Activated CD4-positive, alpha-beta T cell treated with anti-CD3 and anti-CD28 coated beads for 36 hours (primary cell): ENCODE data around the gene ZBTB46. TPM values are rescaled to one million over a fixed set of nuclear protein-coding genes. Genes with fewer than 3 reads are reported as not detected.
A peak's percentile ranks its signal among the peaks of the same experiment; 100 is the strongest.

ENCODE experiments used
- ATAC-seq: fragments of 200-7000 bp; cut with Tn5 transposase; one replicate; pipeline ENCODE4 v1.10.0; 2021; ENCODE audit warnings: mild to moderate bottlenecking, moderate library complexity
- CTCF ChIA-PET: fragments of 350-600 bp; sonication (Branson Sonifier 250); formaldehyde crosslinking; loops from one replicate; lab custom pipeline; 2021; ENCODE audit warnings: antibody characterized with exemption; lab: Charles Lee
- POLR2A ChIA-PET: fragments of 350-600 bp; sonication (Branson Sonifier 250); formaldehyde crosslinking; loops from one replicate; lab custom pipeline; 2021; ENCODE audit warnings: antibody characterized with exemption, inconsistent platforms; lab: Charles Lee
- DNase-seq: peaks from one replicate; pipeline ENCODE4 v3.0.0-alpha.2; 2020
- H3K27ac Mint-ChIP-seq: one replicate; pipeline ENCODE4 v1.8.0; 2021; ENCODE audit warnings: mixed read lengths
- H3K27me3 Mint-ChIP-seq: one replicate; pipeline ENCODE4 v1.8.0; 2021; ENCODE audit warnings: mixed read lengths
- H3K36me3 Mint-ChIP-seq: one replicate; pipeline ENCODE4 v1.8.0; 2021; ENCODE audit warnings: low read depth, mixed read lengths
- H3K4me1 Mint-ChIP-seq: one replicate; pipeline ENCODE4 v1.8.0; 2021; ENCODE audit warnings: mixed read lengths
- H3K4me3 Mint-ChIP-seq: one replicate; pipeline ENCODE4 v1.8.0; 2021; ENCODE audit warnings: mild to moderate bottlenecking, moderate library complexity, mixed read lengths
- H3K9me3 Mint-ChIP-seq: one replicate; pipeline ENCODE4 v1.8.0; 2021; ENCODE audit warnings: low read depth, mixed read lengths
- intact Hi-C, 2 experiments: fragments of 100-400 bp; cut with DNase I in 1 of 2; cut with micrococcal nuclease in 1 of 2; formaldehyde crosslinking; loops; one replicate each; pipeline versions ENCODE4 v1.14.2 to v1.15.1; 2022 to 2024; cut with DNase I, micrococcal nuclease
- total RNA-seq, 2 experiments: library from RNA; stranded (reverse); gene quantifications; one replicate each; pipeline ENCODE4 v1.2.3, GENCODE V29; 2021

Gene ZBTB46
- total RNA-seq, 2 experiments from 2014 or later = 0.88 to 1.3 TPM

DNA sequence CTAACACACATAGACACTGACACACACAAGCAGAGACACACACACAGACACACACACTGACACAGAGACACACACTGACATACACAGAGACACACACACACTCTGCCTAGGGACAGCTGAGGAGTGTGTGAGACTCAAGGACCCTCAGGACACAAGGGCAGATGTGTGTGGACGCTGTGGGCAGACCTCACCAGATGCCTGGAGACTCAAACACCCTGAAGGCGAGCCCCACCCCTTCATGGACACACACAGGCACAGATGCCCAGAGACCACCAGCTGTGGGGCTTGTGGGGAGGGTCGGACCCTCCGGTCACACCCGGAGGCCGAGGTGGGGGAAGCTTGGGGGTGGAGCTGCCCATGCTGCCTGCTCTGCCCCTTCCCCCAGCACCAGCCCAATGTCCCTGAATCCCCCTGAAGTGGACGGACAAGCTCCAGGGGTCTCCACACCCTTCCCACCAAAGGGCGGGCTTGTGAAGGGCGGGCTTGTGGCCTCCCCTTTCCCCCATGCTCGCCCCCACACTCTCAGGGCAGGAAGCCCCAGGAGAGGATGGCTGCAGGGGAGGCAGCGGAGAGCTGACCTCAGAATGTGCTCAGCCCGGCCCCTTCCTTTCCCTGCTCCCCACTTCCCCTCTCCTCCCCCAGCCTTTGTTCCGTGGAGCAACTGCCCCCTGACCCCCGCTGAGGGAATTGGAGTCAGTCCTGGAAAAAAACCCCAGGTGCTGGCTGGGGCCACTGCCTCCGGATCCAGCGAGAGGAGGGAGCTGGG, 16.4 kb upstream of the ZBTB46 start:
- Mint-ChIP-seq H3K4me3 (no peak overlapping the region), H3K36me3 (no peaks in the 10 kb centered on the region), H3K27ac (no peak overlapping the region), H3K27me3 (peaks cover 32% of the 10 kb centered on the region), H3K9me3 (no peaks in the 10 kb centered on the region), H3K4me1 (peaks cover 16% of the 10 kb centered on the region)
- peak; percentile 3 for DNase-seq
- CTCF ChIA-PET = interaction anchor here (0.7 kb wide), 1 partner anchor 18 kb away, joined by 3 read pairs; no protein-coding TSS in a partner anchor
- POLR2A ChIA-PET = no interaction called here
- no peak for ATAC-seq
- intact Hi-C loops = no loop called here

DNA sequence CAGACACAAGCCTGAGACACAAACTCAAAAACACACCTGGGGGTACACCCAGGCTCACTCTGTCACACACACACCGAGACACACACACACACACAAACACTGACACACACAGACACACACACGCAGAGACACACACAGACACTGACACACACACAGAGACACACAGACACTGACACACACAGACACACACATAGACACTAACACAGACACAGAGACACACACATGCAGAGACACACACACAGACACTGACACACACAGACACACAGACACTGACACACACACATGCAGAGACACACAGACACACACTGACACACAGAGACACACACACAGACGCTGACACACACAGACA, 15.8 kb upstream of the ZBTB46 start:
- H3K36me3 Mint-ChIP-seq = no peaks in the 10 kb centered on the region
- ATAC-seq (no peak), DNase-seq (no peak)
- intact Hi-C loops = no loop called here
- ChIA-PET POLR2A (no interaction called here), CTCF (interaction anchor here (0.7 kb wide), 1 partner anchor 19 kb away, joined by 3 read pairs; no protein-coding TSS in a partner anchor)
- H3K27me3 Mint-ChIP-seq = peaks cover 32% of the 10 kb centered on the region
- no peaks in the 10 kb centered on the region for H3K9me3 Mint-ChIP-seq
- no peak overlapping the region for H3K27ac Mint-ChIP-seq
- H3K4me1 Mint-ChIP-seq = peaks cover 13% of the 10 kb centered on the region
- no peak overlapping the region for H3K4me3 Mint-ChIP-seq

DNA sequence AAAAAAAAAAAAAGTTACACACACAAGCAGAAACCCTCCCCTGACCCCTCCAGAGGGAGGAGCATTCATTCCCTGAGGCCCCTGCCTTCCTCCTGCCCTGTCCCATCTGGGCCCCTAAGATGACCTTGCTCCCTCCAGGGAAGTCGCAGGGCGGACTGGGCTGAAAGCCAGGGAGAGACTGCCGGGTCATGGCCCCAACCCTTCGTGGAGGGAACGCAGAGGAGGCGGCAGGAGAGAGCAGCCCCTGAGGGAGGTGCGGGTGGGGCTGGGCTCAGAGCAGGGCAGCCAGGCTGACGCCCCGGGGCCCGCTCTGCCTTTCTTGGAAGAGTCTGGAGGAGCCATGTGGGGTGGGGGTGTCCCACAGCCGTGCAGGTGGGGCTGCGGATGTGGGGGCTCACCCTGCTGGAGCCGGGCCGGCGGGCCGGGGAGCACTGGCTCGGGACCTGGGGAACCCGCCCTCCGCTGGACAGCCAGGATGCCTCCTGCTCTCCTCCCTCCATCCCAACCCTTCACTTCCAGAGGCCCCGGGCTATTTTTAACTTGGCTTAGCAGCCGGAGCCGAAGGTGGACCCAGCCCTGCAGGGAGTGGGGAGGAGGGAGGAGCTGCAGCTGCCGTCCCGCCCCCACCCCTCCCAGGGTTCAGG, 15.2 kb upstream of the ZBTB46 start:
- no peaks in the 10 kb centered on the region for H3K36me3 Mint-ChIP-seq
- H3K27me3 Mint-ChIP-seq = peaks cover 32% of the 10 kb centered on the region
- DNase-seq (peak; percentile 7), ATAC-seq (no peak)
- intact Hi-C loops = no loop called here
- H3K27ac Mint-ChIP-seq = no peak overlapping the region
- POLR2A ChIA-PET = no interaction called here
- peaks cover 10% of the 10 kb centered on the region for H3K4me1 Mint-ChIP-seq
- CTCF ChIA-PET = no interaction called here
- H3K4me3 Mint-ChIP-seq = no peak overlapping the region
- no peaks in the 10 kb centered on the region for H3K9me3 Mint-ChIP-seq

DNA sequence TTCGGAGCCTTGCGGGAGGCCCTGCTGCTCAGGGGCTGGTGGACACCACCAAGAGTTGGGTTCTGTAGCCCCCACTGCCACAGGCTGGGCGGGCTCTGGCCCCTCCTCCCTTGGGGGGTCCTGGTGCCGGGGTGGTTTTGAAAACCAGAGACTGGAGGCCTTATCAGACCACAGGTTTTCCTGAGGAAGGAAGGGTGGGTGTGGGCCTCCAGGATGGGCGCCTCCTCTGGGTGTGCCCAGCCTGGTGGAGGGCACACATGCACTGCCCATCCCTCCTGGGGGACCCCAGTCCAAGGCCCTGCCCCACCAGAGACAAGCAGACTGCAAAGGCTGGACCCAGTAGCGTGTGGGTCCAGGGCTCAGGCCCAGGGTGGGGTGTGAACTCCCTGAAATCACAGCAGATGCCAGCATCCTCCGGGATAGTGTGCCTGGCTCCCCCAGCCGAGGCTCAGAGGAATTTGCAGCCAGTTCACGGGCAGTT, 13.5 kb upstream of the ZBTB46 start:
- H3K36me3 Mint-ChIP-seq = no peaks in the 10 kb centered on the region
- no peak overlapping the region for H3K27ac Mint-ChIP-seq
- POLR2A ChIA-PET = no interaction called here
- intact Hi-C loops = no loop called here
- H3K27me3 Mint-ChIP-seq = peaks cover 30% of the 10 kb centered on the region
- CTCF ChIA-PET = no interaction called here
- no peaks in the 10 kb centered on the region for H3K4me1 Mint-ChIP-seq
- H3K9me3 Mint-ChIP-seq = no peaks in the 10 kb centered on the region
- no peak for ATAC-seq
- peak; percentile 3 for DNase-seq
- no peak overlapping the region for H3K4me3 Mint-ChIP-seq

DNA sequence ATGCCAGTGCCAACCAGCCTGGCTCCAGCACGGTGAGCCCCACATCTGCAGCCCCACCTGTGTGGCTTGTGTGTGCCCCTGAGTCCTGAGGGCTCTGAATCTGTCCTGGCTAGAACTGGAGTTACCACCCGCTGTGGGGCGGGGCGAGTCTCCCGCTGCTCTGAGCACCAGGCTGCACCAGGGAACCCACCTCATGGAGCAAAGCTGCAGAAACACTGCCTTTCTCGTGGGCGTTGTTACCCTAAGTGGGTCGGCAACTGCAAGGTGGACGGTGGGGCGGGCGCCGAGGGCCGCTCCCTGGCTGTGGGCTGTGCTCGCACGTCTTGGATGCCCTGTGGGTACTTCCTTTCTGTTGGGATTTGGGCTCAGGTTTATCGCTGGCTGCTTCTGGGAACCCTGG, 12.7 kb upstream of the ZBTB46 start:
- CTCF ChIA-PET = no interaction called here
- DNase-seq = peak; percentile 4
- no peaks in the 10 kb centered on the region for H3K36me3 Mint-ChIP-seq
- H3K9me3 Mint-ChIP-seq = no peaks in the 10 kb centered on the region
- H3K27ac Mint-ChIP-seq = no peak overlapping the region
- H3K4me1 Mint-ChIP-seq = no peaks in the 10 kb centered on the region
- intact Hi-C loops = no loop called here
- H3K4me3 Mint-ChIP-seq = no peak overlapping the region
- H3K27me3 Mint-ChIP-seq = peaks cover 28% of the 10 kb centered on the region
- POLR2A ChIA-PET = no interaction called here
- no peak for ATAC-seq

DNA sequence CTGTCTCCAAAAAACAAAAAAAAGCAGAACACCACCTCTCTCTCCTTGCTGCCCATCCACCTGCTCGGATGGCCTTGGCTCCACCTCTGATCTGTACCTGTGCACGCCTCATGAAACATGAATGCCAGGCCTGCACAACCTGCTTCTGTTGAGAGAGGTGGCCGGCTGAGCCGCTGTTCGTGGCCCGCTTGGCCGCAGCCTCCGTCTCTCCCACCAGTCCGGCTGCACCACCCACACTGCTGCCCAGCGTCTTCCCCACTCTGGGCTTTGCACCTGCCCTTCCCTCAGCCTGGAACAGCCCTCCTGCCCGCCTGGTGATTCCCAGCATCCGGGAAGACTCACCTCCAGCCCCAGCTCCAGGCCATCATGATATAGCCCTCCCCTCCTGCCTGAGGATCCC, 12.2 kb upstream of the ZBTB46 start:
- Mint-ChIP-seq H3K4me1 (no peaks in the 10 kb centered on the region), H3K36me3 (no peaks in the 10 kb centered on the region), H3K27me3 (peaks cover 28% of the 10 kb centered on the region), H3K4me3 (no peak overlapping the region), H3K9me3 (no peaks in the 10 kb centered on the region), H3K27ac (no peak overlapping the region)
- intact Hi-C loops = no loop called here
- POLR2A ChIA-PET = no interaction called here
- no peak for DNase-seq
- CTCF ChIA-PET = no interaction called here
- no peak for ATAC-seq

DNA sequence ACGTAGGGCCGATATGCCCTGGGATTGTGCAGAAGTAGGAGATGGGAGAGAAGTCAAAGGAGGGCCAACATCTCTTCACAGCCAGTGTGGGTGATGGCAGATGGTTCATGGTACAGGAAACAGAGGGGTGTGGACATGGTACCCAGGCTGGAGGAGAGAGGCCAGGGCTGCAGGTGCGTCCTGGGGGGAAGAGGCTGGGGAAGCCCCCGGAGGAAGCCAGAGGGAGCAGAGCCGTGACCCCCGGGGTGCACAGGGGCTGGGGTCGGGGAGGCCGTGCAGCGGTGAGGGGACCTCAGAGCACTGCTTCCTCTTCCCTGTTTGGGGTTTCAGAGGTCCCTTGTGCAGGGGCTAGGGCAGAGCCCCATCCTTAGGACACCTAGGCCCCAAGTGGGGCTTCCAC, 11.2 kb upstream of the ZBTB46 start:
- no peaks in the 10 kb centered on the region for H3K9me3 Mint-ChIP-seq
- no peak overlapping the region for H3K4me3 Mint-ChIP-seq
- ChIA-PET CTCF (no interaction called here), POLR2A (interaction anchor here (0.6 kb wide), 1 partner anchor 306 kb away, joined by 3 read pairs; no protein-coding TSS in a partner anchor)
- H3K4me1 Mint-ChIP-seq = no peaks in the 10 kb centered on the region
- H3K27me3 Mint-ChIP-seq = peaks cover 28% of the 10 kb centered on the region
- DNase-seq = no peak
- ATAC-seq = no peak
- no peak overlapping the region for H3K27ac Mint-ChIP-seq
- no peaks in the 10 kb centered on the region for H3K36me3 Mint-ChIP-seq
- intact Hi-C loops = no loop called here

DNA sequence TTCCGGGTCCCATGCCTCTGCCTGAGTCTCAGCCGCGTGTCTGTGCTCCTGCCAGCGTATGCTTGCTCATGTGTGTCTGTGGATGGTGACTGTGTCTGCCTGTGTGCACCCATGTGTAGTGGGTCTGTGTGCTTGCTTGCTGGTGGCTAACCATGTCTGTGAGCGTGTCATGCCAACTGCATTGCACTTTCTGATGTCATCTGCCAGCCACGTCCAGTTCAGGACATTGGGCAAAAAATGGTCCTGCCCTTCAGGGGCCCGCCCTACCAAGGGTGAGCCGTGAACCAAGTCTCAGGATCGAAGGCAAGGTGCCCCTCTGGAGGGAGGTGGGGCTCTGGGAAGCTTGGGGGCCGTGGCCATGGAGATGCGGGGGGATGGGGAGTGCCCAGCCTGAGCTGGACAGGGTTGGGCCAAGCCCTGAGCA, 9.4 kb upstream of the ZBTB46 start:
- no peaks in the 10 kb centered on the region for H3K36me3 Mint-ChIP-seq
- intact Hi-C loops = no loop called here
- DNase-seq (no peak), ATAC-seq (no peak)
- H3K27ac Mint-ChIP-seq = no peak overlapping the region
- POLR2A ChIA-PET = no interaction called here
- no peaks in the 10 kb centered on the region for H3K9me3 Mint-ChIP-seq
- H3K27me3 Mint-ChIP-seq = peaks cover 26% of the 10 kb centered on the region
- CTCF ChIA-PET = interaction anchor here (0.7 kb wide), 1 partner anchor 41 kb away, joined by 4 read pairs; no protein-coding TSS in a partner anchor
- H3K4me1 Mint-ChIP-seq = no peaks in the 10 kb centered on the region
- H3K4me3 Mint-ChIP-seq = no peak overlapping the region

DNA sequence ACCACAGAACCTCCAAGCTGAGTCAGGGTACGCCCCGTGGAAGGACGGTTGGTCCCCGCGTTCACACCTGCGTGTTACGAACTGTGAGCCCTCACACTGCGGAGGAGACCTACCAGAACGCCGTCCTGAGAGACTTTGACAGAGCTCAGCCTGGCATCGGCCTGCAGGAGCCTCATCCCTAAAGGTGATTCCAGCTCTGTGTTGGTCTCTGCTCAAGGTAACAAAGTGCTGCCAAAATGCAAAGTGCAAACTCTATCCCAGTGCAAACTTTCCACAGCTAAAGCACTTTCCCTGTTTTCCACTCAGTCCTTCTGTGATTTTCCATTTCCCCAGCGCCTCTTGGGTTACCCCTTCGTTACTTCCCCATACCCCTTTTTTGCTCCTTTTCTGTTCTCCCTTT, 8.6 kb upstream of the ZBTB46 start:
- no peak for ATAC-seq
- no peaks in the 10 kb centered on the region for H3K4me1 Mint-ChIP-seq
- H3K9me3 Mint-ChIP-seq = no peaks in the 10 kb centered on the region
- ChIA-PET POLR2A (no interaction called here), CTCF (no interaction called here)
- H3K27me3 Mint-ChIP-seq = peaks cover 22% of the 10 kb centered on the region
- no peak overlapping the region for H3K27ac Mint-ChIP-seq
- no peak for DNase-seq
- H3K36me3 Mint-ChIP-seq = no peaks in the 10 kb centered on the region
- intact Hi-C loops = no loop called here
- H3K4me3 Mint-ChIP-seq = no peak overlapping the region

DNA sequence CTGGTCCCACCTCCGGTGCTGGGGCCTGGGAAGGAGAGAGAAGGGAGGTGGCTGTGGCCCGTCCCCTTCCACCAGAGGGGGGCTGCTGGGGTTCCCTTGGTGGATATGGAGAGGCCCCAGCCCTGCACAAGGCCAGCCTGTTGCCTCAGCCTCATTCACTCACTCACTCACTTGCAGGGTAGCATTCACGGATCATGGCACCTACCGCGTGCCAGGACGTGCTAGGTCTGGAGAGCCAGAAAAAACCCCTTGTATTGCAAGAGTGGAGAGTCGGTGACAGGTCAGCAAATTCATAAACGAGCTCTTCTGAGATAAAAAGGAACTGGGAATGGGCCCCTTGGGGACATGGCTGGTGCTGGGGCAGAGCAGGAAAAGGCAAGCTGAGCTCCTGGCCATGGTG, 6.4 kb upstream of the ZBTB46 start:
- Mint-ChIP-seq H3K27ac (no peak overlapping the region), H3K27me3 (peaks cover 9% of the 10 kb centered on the region), H3K36me3 (no peaks in the 10 kb centered on the region), H3K4me1 (no peaks in the 10 kb centered on the region), H3K4me3 (no peak overlapping the region), H3K9me3 (no peaks in the 10 kb centered on the region)
- ATAC-seq = no peak
- POLR2A ChIA-PET = no interaction called here
- DNase-seq = no peak
- intact Hi-C loops = no loop called here
- CTCF ChIA-PET = no interaction called here

DNA sequence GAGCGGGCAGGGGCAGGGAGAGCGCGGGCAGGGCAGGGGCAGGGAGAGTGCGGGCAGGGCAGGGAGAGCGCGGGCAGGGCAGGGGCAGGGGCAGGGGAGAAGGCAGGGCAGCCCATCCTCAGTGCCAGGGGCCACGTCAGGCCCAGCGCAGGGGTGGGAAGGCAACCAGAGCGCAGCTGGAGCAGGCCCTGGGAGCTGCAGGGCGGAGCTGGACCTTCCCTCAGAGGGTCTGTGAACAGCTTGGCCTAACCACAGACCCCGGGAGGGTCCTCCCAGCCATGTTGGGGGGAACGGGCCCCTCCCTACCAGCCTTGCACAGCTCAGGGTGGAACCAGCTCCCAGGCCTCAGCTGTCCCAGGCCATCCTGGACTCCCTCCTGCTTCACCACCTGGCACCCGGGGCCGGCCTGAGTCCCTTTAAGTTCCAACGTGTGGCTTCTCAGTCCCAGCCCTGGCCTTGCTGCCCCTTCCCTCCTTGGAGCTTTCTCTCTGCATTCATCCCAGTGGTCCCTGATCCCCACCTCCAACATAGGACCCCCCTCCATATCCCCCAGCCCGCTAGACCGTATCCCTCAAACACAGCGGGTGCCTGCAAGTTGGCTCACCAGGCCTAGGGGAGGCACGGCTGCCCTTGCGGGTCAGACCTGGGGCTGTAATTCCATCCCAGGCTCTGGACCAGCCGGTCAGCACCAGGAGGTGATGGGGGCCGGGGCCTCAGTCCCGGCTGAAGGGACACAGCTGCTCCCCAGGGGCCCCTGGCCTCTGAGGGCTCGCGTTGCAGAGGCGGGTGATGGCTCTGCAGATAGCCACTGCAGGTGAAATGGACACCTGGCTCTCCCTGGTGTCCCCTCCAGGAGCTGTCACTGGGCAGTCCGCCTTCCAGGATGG, 5.6 kb upstream of the ZBTB46 start:
- no peaks in the 10 kb centered on the region for H3K36me3 Mint-ChIP-seq
- H3K9me3 Mint-ChIP-seq = no peaks in the 10 kb centered on the region
- CTCF ChIA-PET = no interaction called here
- POLR2A ChIA-PET = no interaction called here
- ATAC-seq = no peak
- no peak overlapping the region for H3K27ac Mint-ChIP-seq
- intact Hi-C loops = no loop called here
- H3K4me1 Mint-ChIP-seq = no peaks in the 10 kb centered on the region
- H3K27me3 Mint-ChIP-seq = peaks cover 5% of the 10 kb centered on the region
- H3K4me3 Mint-ChIP-seq = no peak overlapping the region
- DNase-seq = no peak
